Upper lobe of right lung (tissue), 1 donor: ENCODE data around the gene ZCCHC2. TPM values are rescaled to one million over a fixed set of nuclear protein-coding genes. Genes with fewer than 3 reads are reported as not detected.

Experiments used
- ATAC-seq: fragments of 200-7000 bp; cut with Tn5 transposase; one replicate; pipeline ENCODE4 v1.9.1; 2020; ENCODE audit warnings: mild to moderate bottlenecking, moderate library complexity
- DNase-seq: peaks from one replicate; pipeline ENCODE4 v3.0.0-alpha.2; 2020
- H3K27ac ChIP-seq: fragments of 200-600 bp; one replicate; pipeline ENCODE4 v1.8.0; 2022
- H3K27me3 ChIP-seq: fragments of 200-600 bp; one replicate; pipeline ENCODE4 v1.8.0; 2022; ENCODE audit warnings: mild to moderate bottlenecking
- H3K36me3 ChIP-seq: fragments of 200-600 bp; one replicate; pipeline ENCODE4 v1.8.0; 2022
- H3K4me1 ChIP-seq: fragments of 200-600 bp; one replicate; pipeline ENCODE4 v1.8.0; 2022
- H3K4me3 ChIP-seq: fragments of 200-600 bp; one replicate; pipeline ENCODE4 v1.8.0; 2022; ENCODE audit warnings: mild to moderate bottlenecking
- H3K9me3 ChIP-seq: fragments of 200-600 bp; one replicate; pipeline ENCODE4 v1.8.0; 2022
- CTCF ChIP-seq: fragments of 200-600 bp; IDR thresholded peaks from one replicate; pipeline ENCODE4 v1.8.0; 2022; ENCODE audit warnings: antibody characterized with exemption
- intact Hi-C: fragments of 100-400 bp; cut with DNase I; formaldehyde crosslinking; loops from one replicate; pipeline ENCODE4 v1.11.0; 2022
- total RNA-seq: library from RNA; stranded (reverse); fragmentation: NEBNext Ultra II Directional; extraction: Animal tissue kit (Norgen Biotek cat#: 25700); gene quantifications from one replicate; pipeline ENCODE4 v1.2.1, GENCODE V29; 2021
- donor health status: DM: no; HTN: yes; CAD: no; lungs with severe emphysema.

The ZCCHC2 gene
- total RNA-seq, 1 donor from 2014 or later: 36.6 TPM

GRCh38 chr18:62611453-62612288 lies 88.8 kb downstream of the ZCCHC2 start:
- TF ChIP-seq CTCF: no peak
- H3K27me3 ChIP-seq: no peaks in the 10 kb centered on the region
- H3K4me3 ChIP-seq: peak overlapping the region; percentile 5
- H3K9me3 ChIP-seq: no peaks in the 10 kb centered on the region
- ATAC-seq (peak; percentile 26), DNase-seq (no peak)
- peaks cover 5% of the 10 kb centered on the region for H3K4me1 ChIP-seq
- no peaks in the 10 kb centered on the region for H3K36me3 ChIP-seq
- intact Hi-C loops: no loop called here
- no peak overlapping the region for H3K27ac ChIP-seq

- ATAC-seq: peak; percentile 7
- Histone ChIP-seq H3K36me3 (no peaks in the 10 kb centered on the region), H3K27me3 (no peaks in the 10 kb centered on the region), H3K4me1 (peaks cover 5% of the 10 kb centered on the region), H3K9me3 (no peaks in the 10 kb centered on the region), H3K27ac (no peak overlapping the region), H3K4me3 (no peak overlapping the region)
- TF ChIP-seq CTCF: no peak
- intact Hi-C loops: no loop called here
- DNase-seq: no peak
These were observed 89.4 kb downstream of the ZCCHC2 start for GRCh38 chr18:62612289-62612645.

DNA sequence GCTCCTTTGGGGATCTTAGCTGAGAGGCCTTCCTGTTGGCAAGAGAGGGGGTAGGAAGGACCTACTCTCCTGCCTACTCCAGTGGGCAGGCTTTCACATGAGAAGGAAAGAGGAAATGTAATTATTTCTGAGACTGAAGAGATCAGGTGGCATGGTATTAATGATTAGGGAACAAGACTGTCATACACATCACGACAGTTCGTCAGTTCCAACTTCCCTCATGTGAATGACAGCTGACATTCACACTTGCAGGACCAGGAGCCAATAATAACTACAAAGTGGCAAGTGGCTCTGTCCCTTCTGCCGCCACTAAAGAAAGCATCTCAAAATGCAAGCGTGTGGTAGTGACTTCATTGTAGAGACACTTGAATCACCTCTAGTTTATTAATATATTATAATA lies 90.0 kb downstream of the ZCCHC2 start:
- Histone ChIP-seq H3K36me3 (no peaks in the 10 kb centered on the region), H3K27ac (no peak overlapping the region), H3K4me1 (peaks cover 5% of the 10 kb centered on the region), H3K9me3 (no peaks in the 10 kb centered on the region), H3K4me3 (no peak overlapping the region), H3K27me3 (no peaks in the 10 kb centered on the region)
- peak; percentile 51 for ATAC-seq
- intact Hi-C loops: no loop called here
- TF ChIP-seq CTCF: no peak
- DNase-seq: no peak

GRCh38 chr18:62614494-62614893 lies 91.7 kb downstream of the ZCCHC2 start:
- Histone ChIP-seq H3K9me3 (no peaks in the 10 kb centered on the region), H3K4me3 (no peak overlapping the region), H3K27me3 (no peaks in the 10 kb centered on the region), H3K36me3 (no peaks in the 10 kb centered on the region), H3K27ac (no peak overlapping the region), H3K4me1 (peaks cover 5% of the 10 kb centered on the region)
- DNase-seq (no peak), ATAC-seq (no peak)
- intact Hi-C loops: no loop called here
- TF ChIP-seq CTCF: no peak

DNA sequence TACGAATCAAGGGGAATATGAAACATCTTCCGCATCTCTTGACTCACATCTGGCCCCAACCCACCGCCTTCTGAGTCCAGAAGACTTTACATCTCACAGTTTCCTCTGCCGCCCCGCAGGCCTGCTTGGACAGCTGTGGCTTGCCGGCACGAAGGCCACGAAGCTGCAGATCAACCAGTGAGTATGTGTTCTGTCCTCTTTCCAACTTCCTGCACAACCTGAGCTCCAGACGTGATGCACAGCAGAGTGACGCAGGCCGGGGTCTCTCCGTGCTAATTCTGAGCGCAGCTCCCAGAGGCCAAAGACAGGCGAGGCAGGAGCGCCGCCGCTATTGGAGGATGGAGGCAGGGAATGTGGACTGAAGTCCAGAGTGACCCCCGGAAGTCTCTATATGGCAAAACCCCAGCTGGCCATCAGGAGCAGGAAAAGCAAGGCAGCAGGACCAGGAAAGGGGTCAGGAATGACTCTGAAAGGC lies 93.5 kb downstream of the ZCCHC2 start:
- Histone ChIP-seq H3K36me3 (no peaks in the 10 kb centered on the region), H3K4me3 (no peak overlapping the region), H3K27ac (no peak overlapping the region), H3K9me3 (no peaks in the 10 kb centered on the region), H3K4me1 (no peaks in the 10 kb centered on the region), H3K27me3 (no peaks in the 10 kb centered on the region)
- DNase-seq (no peak), ATAC-seq (no peak)
- intact Hi-C loops: no loop called here
- TF ChIP-seq CTCF: no peak
